ENCODE data around the gene BMP2K.

- TF ChIP-seq EZH2phosphoT487 (IDR thresholded peaks at IDR 0.05; ENCODE audit: borderline replicate concordance, low read depth, low read length) (no peak), CTCF (conservative IDR thresholded peaks at IDR 0.05; ENCODE audit: low read length) (no peak)
Observed at GRCh38 chr4:78902298-78902697, 126.1 kb downstream of the BMP2K start.
